GM21786 (cell line): ENCODE data around the gene C5orf34.
"Not testable (repeated sequence)": the region's sequence is repeated elsewhere in the genome, so short reads cannot be mapped to it uniquely, and the experiment has no call there.

ENCODE experiments used
- ATAC-seq: cut with Tn5 transposase; IDR thresholded peaks from one replicate; pipeline ENCODE4 v1.9.1; 2021; ENCODE audit not compliant: unreplicated experiment

The C5orf34 gene

GRCh38 chr5:43514816-43515677 lies at the start of gene C5orf34:
Gene C5orf34 (minus strand): TSS chr5:43515148. CDS start chr5:43509339, 5,809 bp downstream.
- ATAC-seq, result peak; percentile 99

GRCh38 chr5:43564289-43564850 lies 49.4 kb upstream of the C5orf34 start:
- no peak for ATAC-seq

- ATAC-seq, result no peak
Measured at GRCh38 chr5:43563321-43563720, 48.4 kb upstream of the C5orf34 start.

- no peak for ATAC-seq
Measured at GRCh38 chr5:43561356-43561755, 46.4 kb upstream of the C5orf34 start.

GRCh38 chr5:43560128-43560527 lies 45.2 kb upstream of the C5orf34 start:
- ATAC-seq, result no peak

DNA sequence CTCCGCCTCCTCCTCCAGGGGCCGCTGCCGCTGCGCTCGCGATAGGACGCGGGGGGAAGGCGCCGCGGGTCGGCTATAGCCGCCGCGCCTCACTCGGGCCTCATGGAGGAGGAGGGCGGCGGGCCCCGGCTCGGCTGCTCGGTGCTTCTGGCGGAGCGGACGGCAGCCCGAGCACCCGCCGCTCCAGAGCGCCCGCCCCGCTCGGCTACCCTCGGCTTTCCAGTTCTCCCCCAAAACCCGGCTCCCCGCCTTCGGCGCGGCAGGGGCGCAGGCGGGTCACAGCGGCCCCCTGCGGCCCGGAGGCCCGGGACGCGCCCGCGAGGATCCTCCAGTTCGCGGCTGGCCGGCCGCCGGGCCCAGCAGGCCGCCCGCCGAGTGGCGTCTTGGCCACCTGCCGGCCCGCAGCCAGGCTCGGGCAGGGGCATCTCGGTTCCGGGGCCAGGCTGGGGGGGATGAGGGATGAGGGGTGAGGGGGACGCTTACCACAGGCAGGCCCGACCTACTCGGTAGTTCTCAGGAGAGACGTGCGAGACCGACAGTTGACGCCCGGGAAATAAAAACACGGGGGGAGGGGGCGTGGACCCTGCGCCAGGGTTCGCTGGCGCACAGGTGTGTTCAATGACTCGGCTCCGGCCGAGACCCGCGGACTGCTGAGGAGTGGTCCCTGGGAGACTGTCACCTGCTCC lies 42.1 kb upstream of the C5orf34 start, which contains the start of gene PAIP1:
TSS of gene PAIP1 (minus strand) at position 221 of the 686 bp plus-strand sequence. CDS start 231 bp downstream, outside the sequence.
- ATAC-seq, result peak; percentile 66

DNA sequence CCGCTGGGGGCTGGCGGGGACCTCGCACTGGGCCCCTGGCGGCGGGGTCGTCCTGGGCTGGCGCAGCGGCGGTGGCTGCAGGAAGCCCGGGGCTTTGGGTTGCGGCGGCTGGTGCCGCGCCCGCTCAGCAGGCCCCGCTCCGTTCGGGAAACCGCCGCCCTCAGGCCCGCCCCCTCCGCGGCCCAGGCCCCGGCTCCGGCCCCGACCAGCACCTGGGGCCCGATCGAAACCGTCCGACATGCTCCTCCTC lies 41.6 kb upstream of the C5orf34 start:
- peak; percentile 85 for ATAC-seq

DNA sequence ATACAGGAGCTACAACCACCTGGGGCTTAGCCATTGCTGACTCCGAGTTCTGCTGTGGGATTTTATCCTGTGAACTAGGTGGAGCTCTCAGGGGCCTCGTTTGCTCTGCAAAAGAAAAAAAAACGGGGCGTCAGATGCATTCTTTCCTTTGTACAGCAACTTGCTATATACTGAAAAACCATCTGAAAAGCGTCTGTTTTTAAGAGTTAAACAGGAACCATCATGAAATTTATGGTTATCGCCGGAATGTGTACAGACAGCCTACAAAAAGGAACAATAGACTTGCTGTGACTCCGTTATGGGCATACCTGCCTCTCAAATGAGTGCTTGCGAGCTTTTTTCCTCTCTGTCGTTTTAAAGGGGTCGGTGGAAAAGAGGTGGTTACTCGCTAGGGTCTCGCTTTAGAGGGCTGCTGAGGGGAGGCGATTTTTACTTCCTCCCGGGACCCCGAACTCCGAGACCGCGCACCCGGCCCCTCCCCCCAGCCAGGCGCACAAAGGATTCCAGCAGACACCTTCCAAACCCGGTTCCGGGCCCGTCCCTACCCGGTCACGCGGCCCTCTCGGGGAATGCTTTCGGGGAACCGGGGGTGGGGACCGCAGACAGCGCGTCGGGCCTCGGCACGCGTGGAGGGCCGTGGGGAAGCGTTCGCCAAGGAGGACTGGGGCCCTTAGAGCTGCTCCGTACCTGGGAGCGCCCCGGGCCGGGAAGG lies 41.1 kb upstream of the C5orf34 start:
- peak; percentile 30 for ATAC-seq

DNA sequence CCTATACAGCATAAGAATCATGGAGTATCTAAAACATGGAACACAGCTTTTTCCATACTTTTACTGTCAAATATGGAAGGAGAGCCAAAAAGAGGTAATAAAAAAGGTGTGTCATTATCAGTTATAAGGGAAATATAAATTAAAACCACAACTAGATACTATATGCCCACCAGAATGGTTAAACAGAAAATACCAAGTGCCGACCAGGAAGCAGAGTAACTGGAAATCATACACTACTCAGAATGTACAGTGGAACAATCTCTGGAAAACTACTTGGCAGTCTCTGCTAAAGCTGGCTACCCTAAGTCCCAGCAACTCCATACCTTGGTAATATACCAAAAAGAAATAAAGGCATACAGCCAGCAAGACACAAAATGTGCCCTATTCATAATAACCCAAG lies 39.5 kb upstream of the C5orf34 start:
- no peak for ATAC-seq

DNA sequence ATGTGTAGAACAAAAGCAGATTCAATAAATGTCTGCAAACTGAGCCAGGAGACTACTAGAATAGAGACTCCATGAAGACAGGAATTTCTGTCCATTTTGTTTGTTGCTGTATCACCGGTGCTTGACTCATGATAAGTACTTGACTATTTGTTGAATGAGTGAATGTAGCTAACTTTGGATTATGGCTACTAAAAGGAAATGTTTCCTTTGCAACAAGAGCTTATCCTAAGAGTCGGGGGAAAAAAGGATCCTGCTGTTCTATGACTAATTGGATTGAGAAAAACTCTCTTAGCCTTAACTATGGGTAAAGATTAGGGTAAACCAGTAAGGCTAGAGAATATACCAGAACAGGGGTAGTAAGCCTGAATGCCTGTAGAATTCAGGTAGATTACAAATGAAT lies 38.4 kb upstream of the C5orf34 start:
- no peak for ATAC-seq

- ATAC-seq, result no peak
Measured at GRCh38 chr5:43551731-43552130, 36.8 kb upstream of the C5orf34 start.

DNA sequence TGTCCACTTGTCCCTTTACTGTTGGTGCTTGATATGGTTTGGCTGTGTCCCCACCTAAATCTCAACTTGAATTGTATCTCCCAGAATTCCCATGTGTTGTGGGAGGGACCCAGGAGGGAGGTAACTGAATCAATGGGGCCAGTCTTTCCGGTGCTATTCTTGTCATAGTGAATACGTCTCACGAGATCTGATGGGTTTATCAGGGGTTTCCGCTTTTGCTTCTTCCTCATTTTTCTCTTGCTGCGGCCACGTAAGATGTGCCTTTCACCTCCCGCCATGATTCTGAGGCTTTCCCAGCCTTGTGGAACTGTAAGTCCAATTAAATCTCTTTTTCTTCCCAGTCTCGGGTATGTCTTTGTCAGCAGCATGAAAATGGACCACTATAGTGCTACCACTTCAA lies 34.3 kb upstream of the C5orf34 start:
- not testable (repeated sequence) for ATAC-seq

GRCh38 chr5:43548358-43548757 lies 33.4 kb upstream of the C5orf34 start:
- ATAC-seq, result no peak

DNA sequence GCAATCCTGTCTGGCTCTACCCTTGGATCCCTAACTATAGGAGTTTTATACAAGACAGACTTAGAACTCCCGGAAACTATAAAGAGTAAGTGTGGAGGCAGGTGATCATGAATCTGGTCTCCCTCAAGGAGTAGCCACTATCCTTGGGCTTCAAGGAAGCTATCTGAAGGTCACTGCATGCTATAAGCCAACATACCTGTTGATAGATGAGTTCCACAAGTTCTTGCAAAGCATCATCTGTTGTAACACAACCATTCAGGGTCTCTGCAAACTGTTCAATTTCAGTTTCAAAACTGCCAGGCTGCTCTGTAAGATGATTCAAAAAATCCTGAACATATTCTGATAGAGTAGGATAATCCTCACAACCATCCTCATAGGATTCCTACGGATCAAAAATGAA lies 32.6 kb upstream of the C5orf34 start:
- no peak for ATAC-seq

DNA sequence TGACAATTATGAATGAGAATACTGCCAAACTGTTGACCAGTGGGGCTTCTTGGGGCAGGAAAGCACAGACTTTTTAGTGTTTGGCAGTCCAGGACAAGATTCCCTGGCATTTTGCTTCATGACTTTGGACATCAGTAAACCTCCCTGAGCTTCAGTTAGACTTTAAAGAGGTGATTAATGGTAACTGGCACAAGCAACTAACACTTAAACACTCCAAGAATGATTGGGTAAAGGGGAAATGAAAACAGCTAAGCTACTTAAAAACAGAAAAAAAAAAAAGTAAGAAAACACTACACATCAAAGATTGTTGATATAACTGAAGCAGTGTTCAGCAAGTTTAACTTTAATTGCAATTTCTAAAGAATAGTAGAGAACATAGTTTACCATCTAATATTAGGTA lies 28.5 kb upstream of the C5orf34 start:
- ATAC-seq, result no peak

GRCh38 chr5:43540746-43541145 lies 25.8 kb upstream of the C5orf34 start:
- ATAC-seq, result no peak

DNA sequence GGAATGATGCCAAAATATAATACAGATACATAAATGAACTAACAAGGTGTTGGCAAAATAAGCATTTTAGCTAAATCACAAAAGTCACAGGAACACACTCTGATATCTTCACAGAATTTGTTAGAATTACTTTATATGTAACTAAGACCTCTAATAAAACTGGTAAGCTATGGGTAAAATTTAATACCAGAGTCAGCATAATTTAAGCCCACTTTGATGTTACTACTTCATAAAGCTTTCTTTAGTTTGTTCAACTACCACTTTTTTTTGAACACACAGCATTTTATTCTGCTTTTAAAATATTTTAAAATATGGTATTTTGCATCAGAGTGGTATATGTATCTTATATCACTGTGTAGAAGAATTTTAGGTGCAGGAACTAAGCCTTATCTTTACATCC lies 22.0 kb upstream of the C5orf34 start:
- ATAC-seq, result no peak

DNA sequence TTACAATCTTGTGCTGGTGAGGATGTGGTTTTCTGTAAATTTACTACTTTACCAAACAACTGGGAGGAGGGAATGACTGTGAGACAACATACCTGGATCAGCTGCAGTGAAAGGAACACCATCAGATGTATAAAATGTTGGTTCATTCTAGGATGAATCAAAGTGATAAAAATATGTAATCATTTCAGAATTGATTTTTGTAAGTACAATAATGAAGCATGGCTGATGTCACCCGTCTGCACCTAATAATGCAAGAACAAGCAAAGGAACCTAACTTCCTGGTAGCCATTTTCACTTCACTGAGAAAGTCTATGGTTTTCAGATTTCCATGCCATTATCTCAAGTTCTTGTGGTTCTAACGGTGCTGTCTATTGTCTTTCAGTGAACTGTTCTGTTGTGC lies 18.7 kb upstream of the C5orf34 start:
- no peak for ATAC-seq

DNA sequence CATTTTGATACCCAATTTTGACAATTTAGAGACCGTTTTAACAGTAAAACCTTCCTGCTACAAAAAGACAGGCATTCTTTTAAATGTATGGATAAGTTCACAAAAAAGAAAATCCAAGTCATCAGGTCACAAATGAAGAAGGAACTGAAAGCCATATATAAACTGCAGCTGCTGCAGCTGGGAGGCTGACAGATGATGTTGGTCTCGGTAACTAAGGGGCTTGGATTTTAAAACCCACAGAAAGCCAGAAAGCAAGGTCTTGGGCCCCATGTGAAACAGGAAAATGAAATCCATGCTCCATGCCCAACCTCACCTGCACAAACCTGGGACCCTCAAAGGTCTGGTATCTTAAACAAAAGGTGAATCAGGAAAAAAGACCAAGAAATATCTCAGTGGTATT lies 15.7 kb upstream of the C5orf34 start:
- no peak for ATAC-seq

DNA sequence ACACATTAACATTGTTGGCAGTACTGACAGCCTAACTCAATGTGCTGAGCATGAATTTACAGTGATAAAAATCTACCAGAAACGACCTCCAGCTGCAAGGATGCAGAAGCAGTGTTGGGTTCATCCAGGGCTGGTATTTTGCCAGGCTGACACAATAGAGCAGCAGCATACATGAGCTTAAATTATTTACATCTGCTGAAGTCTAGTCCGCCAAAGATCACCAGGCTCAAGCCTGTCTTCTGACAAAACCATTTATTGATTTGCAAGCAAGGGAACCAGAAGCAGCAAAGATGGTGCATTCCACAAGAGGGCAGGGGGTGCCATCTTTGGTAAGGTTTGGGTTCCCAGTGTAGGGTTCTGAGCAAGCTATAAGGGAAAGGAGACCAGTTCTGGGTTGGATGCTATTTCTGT lies 8.7 kb upstream of the C5orf34 start:
- no peak for ATAC-seq

DNA sequence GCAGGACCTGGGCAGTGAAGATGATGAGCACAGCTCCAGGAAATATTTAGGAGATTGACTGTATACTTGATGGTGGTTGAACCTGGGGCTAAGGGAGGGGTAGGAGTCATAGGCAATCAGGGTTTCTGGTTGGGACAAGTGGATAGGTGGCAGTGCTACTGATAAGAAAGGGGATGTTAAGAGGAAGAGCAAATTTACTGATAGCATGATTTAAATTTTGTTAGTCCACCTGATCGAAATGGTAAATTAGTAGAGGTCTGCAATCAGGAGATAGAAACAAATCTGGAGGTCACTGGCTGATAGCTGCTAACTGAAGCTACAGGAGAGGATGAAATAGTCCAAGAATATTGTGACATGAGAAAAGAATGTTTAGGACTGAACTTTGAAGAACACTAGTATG lies 5.7 kb upstream of the C5orf34 start:
- ATAC-seq, result no peak

- no peak for ATAC-seq
Measured at GRCh38 chr5:43515678-43516048, 715 bp upstream of the C5orf34 start.
